BJ (cell line): Measurements from ENCODE around the gene MANSC1. TPM values are rescaled to one million over a fixed set of nuclear protein-coding genes. Genes with fewer than 3 reads are reported as not detected.
A peak's percentile ranks its signal among the peaks of the same experiment; 100 is the strongest.
"Not testable (repeated sequence)": the region's sequence is repeated elsewhere in the genome, so short reads cannot be mapped to it uniquely, and the experiment has no call there.

Source experiments
- CTCF ChIA-PET: fragments of 350-600 bp; formaldehyde crosslinking; extraction: SDS; loops from one replicate; lab custom pipeline; 2021; ENCODE audit warnings: antibody characterized with exemption, inconsistent platforms; lab: Yijun Ruan, JAX
- POLR2A ChIA-PET: fragments of 300-600 bp; sonication (Branson Sonifier 250); formaldehyde crosslinking; extraction: SDS; loops from one replicate; lab custom pipeline; 2021; ENCODE audit warnings: antibody characterized with exemption; lab: Charles Lee
- DNase-seq: peaks from one replicate; pipeline ENCODE4 v3.0.0-alpha.2; 2011; ENCODE audit warnings: low read depth
- H3K27me3 ChIP-seq: 2 replicates; pipeline ENCODE4 v1.6.0; 2011; ENCODE audit warnings: low read length; ENCODE audit not compliant: control insufficient read depth, insufficient read depth
- H3K36me3 ChIP-seq: 2 replicates; pipeline ENCODE4 v1.5.1; 2011; ENCODE audit warnings: low read length; ENCODE audit not compliant: control insufficient read depth, insufficient read depth
- H3K4me3 ChIP-seq: 2 replicates; pipeline ENCODE4 v1.5.1; 2011; ENCODE audit warnings: low read depth, mild to moderate bottlenecking, control low read depth, low read length
- polyA plus RNA-seq: library from polyadenylated mRNA; depleted of rRNA; stranded (reverse); fragments of >200 nt; gene quantifications from 2 replicates; pipeline ENCODE4 v1.2.3, GENCODE V29; 2011
- TF ChIP-seq, protein P1 (sequence below): IDR thresholded peaks from 2 replicates; pipeline ENCODE4 v1.5.1; 2011; ENCODE audit warnings: low read depth, mild to moderate bottlenecking, control low read depth, inconsistent platforms, low read length, moderate library complexity; ENCODE audit not compliant: insufficient read depth

MANSC1 gene
- polyA plus RNA-seq, 1 experiment = 2.4 TPM

DNA sequence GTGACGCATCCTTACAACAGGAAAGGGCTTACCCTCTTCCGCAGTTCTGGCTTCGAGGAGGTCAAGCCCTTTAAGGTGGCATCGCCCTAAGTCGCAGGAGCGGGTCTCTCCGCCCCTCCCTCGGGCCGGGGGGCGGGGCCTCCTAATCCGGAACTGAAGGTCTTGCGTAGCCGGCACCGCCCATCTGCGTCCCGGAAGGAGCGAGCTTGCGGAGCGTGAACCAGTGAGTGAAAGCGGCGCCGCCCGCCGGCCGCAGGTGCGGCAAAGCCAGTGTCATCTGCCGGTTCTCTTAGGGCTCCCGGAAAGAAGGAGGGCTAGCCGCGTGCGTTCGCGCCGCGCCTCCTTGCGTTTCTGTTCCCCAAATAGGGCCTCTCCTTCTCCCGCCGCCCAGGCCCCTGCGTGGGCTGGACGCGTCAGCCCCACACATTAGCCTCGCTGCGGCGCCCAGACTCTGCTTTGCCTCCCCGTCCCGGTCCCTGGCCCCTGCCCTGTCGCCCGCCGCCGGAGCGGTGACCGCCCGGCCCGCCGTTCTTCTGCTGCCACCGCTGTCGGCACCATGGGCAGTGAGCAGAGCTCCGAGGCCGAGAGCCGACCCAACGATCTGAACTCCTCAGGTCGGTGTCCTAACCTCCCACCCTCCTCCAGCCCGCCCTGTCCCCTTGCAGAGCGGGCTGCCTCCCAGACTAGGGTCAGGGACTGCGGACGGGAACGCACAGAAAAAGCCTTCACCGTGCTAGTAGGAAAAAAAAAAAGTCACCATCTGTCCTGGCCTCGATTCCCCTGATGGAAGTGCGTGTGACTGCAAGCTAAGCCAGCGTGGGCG lies 7.1 kb upstream of the MANSC1 start, which contains the start of gene BORCS5:
Gene BORCS5, plus strand, starts transcription at position 183 of the 823 bp plus-strand sequence. Its CDS starts 374 bp downstream, at position 557.
- peak within 1 kb of the TSS; percentile 67 for H3K4me3 ChIP-seq
- TF ChIP-seq, protein P1, sequence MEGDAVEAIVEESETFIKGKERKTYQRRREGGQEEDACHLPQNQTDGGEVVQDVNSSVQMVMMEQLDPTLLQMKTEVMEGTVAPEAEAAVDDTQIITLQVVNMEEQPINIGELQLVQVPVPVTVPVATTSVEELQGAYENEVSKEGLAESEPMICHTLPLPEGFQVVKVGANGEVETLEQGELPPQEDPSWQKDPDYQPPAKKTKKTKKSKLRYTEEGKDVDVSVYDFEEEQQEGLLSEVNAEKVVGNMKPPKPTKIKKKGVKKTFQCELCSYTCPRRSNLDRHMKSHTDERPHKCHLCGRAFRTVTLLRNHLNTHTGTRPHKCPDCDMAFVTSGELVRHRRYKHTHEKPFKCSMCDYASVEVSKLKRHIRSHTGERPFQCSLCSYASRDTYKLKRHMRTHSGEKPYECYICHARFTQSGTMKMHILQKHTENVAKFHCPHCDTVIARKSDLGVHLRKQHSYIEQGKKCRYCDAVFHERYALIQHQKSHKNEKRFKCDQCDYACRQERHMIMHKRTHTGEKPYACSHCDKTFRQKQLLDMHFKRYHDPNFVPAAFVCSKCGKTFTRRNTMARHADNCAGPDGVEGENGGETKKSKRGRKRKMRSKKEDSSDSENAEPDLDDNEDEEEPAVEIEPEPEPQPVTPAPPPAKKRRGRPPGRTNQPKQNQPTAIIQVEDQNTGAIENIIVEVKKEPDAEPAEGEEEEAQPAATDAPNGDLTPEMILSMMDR = peak; percentile 39
- CTCF ChIA-PET = interaction anchor here (0.7 to 2.7 kb wide), 10 partner anchors 9 to 702 kb away, joined by 3 to 7 read pairs (median 4); no protein-coding TSS in a partner anchor

DNA sequence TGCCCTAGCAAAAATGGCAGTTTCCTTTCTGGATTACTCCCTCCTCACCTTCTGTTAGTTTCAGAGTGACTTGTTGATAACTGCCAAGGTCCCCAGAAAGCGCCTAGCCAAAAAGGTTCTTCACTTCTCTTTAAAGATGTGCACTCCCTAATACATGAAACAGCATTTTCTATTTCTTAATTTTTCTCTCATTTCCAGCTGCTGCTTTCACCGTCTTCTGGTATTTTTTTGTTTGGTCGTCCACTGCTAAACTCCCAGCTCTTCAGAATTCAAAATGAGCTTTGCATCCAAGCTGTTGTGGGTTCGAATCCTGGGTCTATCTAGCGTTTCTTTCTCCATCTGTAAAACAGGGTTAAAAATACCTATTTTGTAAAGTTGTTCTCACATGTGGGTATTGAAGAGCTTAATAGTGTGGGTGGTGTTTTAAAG lies 6.4 kb upstream of the MANSC1 start:
- ChIA-PET POLR2A (no interaction called here), CTCF (interaction anchor here (0.7 to 2.7 kb wide), 5 partner anchors 8 to 702 kb away, joined by 3 to 6 read pairs (median 5); no protein-coding TSS in a partner anchor)
- TF ChIP-seq, protein P1 = no peak
- DNase-seq = no peak
- Histone ChIP-seq H3K36me3 (no peaks in the 10 kb centered on the region), H3K4me3 (peak overlapping the region; percentile 67), H3K27me3 (no peaks in the 10 kb centered on the region)

More for the DNA sequence above, 7.1 kb upstream of the MANSC1 start, which contains the start of gene BORCS5:
- Histone ChIP-seq H3K27me3 (no peaks in the 10 kb centered on the region), H3K36me3 (no peaks in the 10 kb centered on the region)
- DNase-seq = peak; percentile 63
- POLR2A ChIA-PET = interaction anchor here (0.6 to 0.7 kb wide), 2 partner anchors 319 to 363 kb away, joined by 3 to 14 read pairs; no protein-coding TSS in a partner anchor

DNA sequence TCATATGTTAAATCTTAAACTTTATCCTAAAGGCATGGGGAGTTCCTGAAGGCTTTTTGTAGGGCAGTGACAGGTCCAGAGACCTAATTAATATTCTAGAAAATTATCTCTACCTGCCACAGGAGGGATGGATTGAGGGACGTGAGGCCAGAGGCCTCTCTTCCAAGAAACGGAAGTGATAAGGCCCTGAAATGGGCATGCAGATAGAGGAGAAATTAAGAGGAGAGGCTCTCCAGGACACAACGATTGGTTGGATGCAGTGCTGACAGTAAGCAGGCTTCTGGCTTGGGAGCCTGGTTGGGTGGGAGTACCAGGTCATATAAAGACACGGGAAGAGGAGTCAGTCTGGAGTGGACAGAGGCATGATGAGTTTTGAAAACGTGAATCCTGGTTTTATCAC lies 3.8 kb upstream of the MANSC1 start:
- Histone ChIP-seq H3K36me3 (no peaks in the 10 kb centered on the region), H3K27me3 (no peaks in the 10 kb centered on the region), H3K4me3 (no peak overlapping the region)
- ChIA-PET POLR2A (no interaction called here), CTCF (no interaction called here)
- no peak for DNase-seq
- TF ChIP-seq, protein P1 = no peak

DNA sequence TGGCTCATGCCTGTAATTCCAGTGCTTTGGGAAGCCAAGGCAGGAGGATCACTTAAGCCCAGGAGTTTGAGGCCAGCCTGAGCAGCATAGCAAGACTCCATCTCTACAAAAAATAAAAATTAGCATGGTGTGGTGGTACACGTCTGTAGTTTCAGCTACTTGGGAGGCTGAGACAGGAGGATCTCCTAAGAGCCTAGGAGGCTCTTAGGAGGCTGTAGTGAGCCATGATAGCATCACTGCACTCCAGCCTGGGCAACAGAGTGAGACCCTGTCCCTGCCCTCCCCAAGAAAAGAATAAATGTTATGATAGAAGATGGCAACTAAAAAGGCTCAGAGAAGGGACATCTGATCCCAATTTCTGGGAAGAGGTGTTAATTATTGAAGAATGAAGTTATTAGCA lies 3.2 kb upstream of the MANSC1 start:
- no peak for DNase-seq
- H3K36me3 ChIP-seq = no peaks in the 10 kb centered on the region
- TF ChIP-seq, protein P1 = no peak
- H3K4me3 ChIP-seq = no peak overlapping the region
- ChIA-PET POLR2A (no interaction called here), CTCF (no interaction called here)
- H3K27me3 ChIP-seq = no peaks in the 10 kb centered on the region

DNA sequence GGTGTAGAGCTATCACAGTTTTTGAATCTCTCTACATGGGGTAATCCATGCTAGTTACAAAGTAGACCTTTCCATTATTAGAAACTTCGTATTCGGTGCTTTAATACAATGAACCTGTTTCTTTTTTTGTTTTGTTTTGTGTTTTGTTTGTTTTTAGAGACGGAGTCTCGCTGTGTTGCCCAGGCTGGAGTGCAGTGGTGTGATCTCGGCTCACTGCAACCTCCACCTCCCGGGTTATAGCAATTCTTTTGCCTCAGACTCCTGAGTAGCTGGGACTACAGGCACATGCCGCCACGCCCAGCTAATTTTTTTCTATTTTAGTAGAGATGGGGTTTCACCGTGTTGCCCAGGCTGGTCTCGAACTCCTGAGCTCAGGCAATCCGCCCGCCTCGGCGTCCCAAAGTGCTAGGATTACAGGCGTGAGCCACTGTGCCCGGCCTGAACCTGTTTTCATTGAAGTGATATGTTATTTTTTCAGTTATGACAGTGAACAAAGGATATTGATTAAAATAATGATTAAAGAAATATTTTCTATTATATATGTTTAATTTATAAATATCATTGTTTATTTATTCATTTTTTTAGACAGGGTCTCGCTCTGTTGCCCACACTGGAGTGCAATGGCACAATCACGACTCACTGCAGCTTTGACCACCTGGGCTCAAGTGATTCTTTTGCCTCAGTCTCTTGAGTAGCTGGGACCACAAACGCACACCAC lies 1.6 kb upstream of the MANSC1 start:
- H3K4me3 ChIP-seq, DNase-seq, H3K36me3 ChIP-seq, POLR2A ChIA-PET, H3K27me3 ChIP-seq: not testable (repeated sequence)
- CTCF ChIA-PET = interaction anchor here (0.6 to 1.2 kb wide), 2 partner anchors 9 to 22 kb away, joined by 3 to 4 read pairs; no protein-coding TSS in a partner anchor
